ENCODE results near the gene RPL27A. TPM values are rescaled to one million over a fixed set of nuclear protein-coding genes. Genes with fewer than 3 reads are reported as not detected.

The RPL27A gene
- total RNA-seq, 4 donors from 2014 or later, result 462 to 843 (median 770) TPM

DNA sequence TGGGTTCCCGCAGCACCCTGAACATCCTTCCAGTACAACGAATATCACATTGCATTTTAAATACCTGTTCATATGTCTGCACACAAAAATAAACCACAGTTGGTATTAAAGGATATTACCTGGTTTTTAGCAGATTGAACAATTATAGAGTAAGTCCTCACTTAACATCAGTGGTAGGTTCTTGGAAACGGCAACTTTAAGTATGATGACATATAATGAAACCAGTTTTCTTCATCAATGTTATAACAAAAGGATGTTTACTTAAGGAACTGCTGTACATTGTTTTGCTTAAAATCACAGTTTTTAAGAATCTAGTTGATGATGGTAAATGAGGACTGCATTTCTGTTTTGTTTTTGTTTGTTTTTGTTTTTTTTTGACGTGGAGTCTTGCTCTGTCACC is 28.1 kb upstream of the RPL27A start:
- TF ChIP-seq POLR2A (IDR thresholded peaks at IDR 0.05) (no peak), EP300 (IDR thresholded peaks at IDR 0.05; ENCODE audit: low read depth) (no peak), POLR2AphosphoS5 (IDR thresholded peaks at IDR 0.05) (no peak)
- TF ChIP-seq, protein P1, sequence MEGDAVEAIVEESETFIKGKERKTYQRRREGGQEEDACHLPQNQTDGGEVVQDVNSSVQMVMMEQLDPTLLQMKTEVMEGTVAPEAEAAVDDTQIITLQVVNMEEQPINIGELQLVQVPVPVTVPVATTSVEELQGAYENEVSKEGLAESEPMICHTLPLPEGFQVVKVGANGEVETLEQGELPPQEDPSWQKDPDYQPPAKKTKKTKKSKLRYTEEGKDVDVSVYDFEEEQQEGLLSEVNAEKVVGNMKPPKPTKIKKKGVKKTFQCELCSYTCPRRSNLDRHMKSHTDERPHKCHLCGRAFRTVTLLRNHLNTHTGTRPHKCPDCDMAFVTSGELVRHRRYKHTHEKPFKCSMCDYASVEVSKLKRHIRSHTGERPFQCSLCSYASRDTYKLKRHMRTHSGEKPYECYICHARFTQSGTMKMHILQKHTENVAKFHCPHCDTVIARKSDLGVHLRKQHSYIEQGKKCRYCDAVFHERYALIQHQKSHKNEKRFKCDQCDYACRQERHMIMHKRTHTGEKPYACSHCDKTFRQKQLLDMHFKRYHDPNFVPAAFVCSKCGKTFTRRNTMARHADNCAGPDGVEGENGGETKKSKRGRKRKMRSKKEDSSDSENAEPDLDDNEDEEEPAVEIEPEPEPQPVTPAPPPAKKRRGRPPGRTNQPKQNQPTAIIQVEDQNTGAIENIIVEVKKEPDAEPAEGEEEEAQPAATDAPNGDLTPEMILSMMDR (IDR thresholded peaks at IDR 0.05), result no peak
- Histone ChIP-seq H3K27me3 (no peaks in the 10 kb centered on the region), H3K4me3 (no peak overlapping the region), H3K36me3 (no peaks in the 10 kb centered on the region), H3K9me3 (no peaks in the 10 kb centered on the region), H3K27ac (no peak overlapping the region), H3K4me1 (no peaks in the 10 kb centered on the region)
- no peak for DNase-seq
- in situ Hi-C loops (cut with MboI; ENCODE audit: low pct_ligation_motif_present in 1 of 4, low pct_unique_long_range_greater_than_20kb in 1 of 4, low sequenced_read_pairs in 3 of 4) (no loop called here), intact Hi-C loops (cut with DNase I; ENCODE audit: low total_unique reads) (no loop called here)
- WGBS, 2 donors (ENCODE audit: low coverage in 1 of 2), result 74 to 79% methylated on average over 4 of the region's 4 CpGs

DNA sequence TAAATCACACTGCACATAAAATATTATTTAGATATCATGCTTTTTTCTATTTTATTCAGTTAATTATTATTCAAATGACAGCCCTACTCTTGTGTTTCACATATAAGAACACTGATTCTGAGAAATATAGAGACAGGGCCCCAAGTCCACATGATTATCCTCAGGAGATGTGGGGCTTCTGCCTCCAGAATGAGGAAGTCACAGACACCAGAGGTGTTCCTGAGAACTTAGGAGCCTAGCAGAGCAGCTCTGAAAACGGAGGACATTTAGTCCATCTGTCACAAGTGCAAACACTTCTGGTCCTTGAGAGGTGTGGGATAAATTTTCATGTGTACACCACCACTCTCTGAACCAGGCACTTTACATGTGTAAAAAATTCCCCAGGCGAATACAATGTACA is 26.3 kb upstream of the RPL27A start:
- Histone ChIP-seq H3K9me3 (no peaks in the 10 kb centered on the region), H3K4me1 (no peaks in the 10 kb centered on the region), H3K27ac (no peak overlapping the region), H3K27me3 (no peaks in the 10 kb centered on the region), H3K36me3 (no peaks in the 10 kb centered on the region), H3K4me3 (no peak overlapping the region)
- TF ChIP-seq, protein P1 (IDR thresholded peaks at IDR 0.05), result no peak
- TF ChIP-seq POLR2A (IDR thresholded peaks at IDR 0.05) (no peak), EP300 (IDR thresholded peaks at IDR 0.05; ENCODE audit: low read depth) (no peak), POLR2AphosphoS5 (IDR thresholded peaks at IDR 0.05) (no peak)
- 92 to 94% methylated on average over 2 of the region's 2 CpGs for WGBS, 2 donors (ENCODE audit: low coverage in 1 of 2)
- in situ Hi-C loops (cut with MboI; ENCODE audit: low pct_ligation_motif_present in 1 of 4, low pct_unique_long_range_greater_than_20kb in 1 of 4, low sequenced_read_pairs in 3 of 4), result no loop called here
- intact Hi-C loops (cut with DNase I; ENCODE audit: low total_unique reads), result no loop called here
- no peak for DNase-seq

DNA sequence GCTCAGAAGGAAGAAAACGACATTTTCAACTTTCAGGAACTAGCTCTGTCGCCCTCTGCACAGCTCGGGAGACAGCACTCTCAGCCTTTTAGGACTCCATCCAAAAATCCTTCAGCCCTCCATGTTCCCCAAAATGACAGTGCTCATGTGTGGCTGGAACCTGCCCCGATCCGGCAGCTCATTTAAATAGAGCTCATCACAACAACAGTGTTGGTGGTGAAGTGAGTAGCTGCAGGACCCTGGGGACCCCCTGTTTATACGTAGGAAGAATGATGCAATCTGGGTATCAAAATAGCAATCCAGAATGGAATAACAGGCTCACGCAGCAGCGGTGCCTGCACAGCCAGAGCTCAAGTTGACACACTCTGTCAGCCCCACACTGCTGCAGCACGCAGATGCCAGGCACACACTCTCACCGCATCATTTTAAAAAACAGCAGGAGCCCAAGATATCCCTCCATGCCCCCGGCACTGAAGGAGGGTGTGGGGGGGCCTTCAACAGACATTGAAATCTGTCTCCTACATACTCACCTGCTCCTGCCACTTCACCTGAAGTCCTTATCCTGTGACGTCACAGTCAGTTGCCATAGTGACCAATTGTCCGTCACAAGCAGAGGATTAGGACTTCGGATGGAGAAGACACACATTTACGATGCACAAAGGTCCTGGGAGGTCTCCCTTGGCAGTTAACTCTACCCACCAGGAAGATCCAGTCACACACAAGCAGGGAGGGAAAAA is 24.1 kb upstream of the RPL27A start:
- Histone ChIP-seq H3K27ac (no peak overlapping the region), H3K4me1 (no peaks in the 10 kb centered on the region), H3K4me3 (no peak overlapping the region), H3K36me3 (no peaks in the 10 kb centered on the region), H3K27me3 (no peaks in the 10 kb centered on the region), H3K9me3 (no peaks in the 10 kb centered on the region)
- no peak for DNase-seq
- TF ChIP-seq POLR2A (IDR thresholded peaks at IDR 0.05) (no peak), EP300 (IDR thresholded peaks at IDR 0.05; ENCODE audit: low read depth) (no peak), POLR2AphosphoS5 (IDR thresholded peaks at IDR 0.05) (no peak)
- TF ChIP-seq, protein P1 (IDR thresholded peaks at IDR 0.05), result no peak
- WGBS, 2 donors (ENCODE audit: low coverage in 1 of 2), result 78% methylated on average over 15 of the region's 15 CpGs; no CpG with 5 or more reads in 1 of the 2 donors
- intact Hi-C loops (cut with DNase I; ENCODE audit: low total_unique reads), result no loop called here
- in situ Hi-C loops (cut with MboI; ENCODE audit: low pct_ligation_motif_present in 1 of 4, low pct_unique_long_range_greater_than_20kb in 1 of 4, low sequenced_read_pairs in 3 of 4), result no loop called here

DNA sequence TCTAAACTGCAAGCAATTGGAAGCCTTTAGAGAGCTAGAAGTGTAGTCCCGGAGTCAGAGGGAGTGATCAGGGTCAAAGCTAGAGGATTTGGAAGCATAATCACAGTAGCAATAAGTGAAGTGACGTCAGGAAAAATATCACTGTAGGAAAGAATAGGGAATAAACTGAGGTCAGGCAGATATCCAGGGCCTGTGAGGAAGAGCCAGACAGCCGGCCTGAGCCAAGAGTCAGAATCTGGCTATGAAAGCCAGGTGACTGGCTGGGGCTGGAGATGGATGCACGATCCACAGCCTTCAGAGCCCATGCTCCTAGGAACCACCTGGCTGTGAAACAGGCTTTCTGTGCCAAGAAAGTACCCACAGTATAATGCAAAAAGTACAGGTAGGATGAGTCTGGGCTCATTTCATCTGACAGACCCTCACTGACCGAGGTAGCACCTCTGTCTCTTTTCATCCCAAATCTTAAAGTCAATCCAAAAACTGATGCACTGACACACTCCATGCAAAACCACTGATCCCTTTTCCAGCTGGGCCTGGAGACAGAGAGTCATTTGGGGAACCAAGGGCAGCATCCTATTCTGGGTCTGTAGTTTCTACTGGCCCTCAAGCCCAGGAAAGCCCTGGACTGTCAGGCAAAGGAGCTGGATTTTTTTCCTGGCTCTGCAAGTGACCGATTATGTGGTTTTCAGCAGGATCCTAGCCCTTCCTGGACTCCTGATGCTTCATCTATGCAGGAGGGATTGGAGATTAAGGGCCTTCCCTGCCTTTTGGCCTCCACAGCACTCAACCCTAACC is 21.4 kb upstream of the RPL27A start:
- Histone ChIP-seq H3K9me3 (no peaks in the 10 kb centered on the region), H3K36me3 (no peaks in the 10 kb centered on the region), H3K4me1 (no peaks in the 10 kb centered on the region), H3K4me3 (no peak overlapping the region), H3K27ac (no peak overlapping the region), H3K27me3 (no peaks in the 10 kb centered on the region)
- in situ Hi-C loops (cut with MboI; ENCODE audit: low pct_ligation_motif_present in 1 of 4, low pct_unique_long_range_greater_than_20kb in 1 of 4, low sequenced_read_pairs in 3 of 4), result no loop called here
- intact Hi-C loops (cut with DNase I; ENCODE audit: low total_unique reads), result no loop called here
- no peak for DNase-seq
- WGBS, 2 donors (ENCODE audit: low coverage in 1 of 2), result 87 to 88% methylated on average over 2 to 6 of the region's 6 CpGs
- TF ChIP-seq POLR2AphosphoS5 (IDR thresholded peaks at IDR 0.05) (no peak), POLR2A (IDR thresholded peaks at IDR 0.05) (no peak), EP300 (IDR thresholded peaks at IDR 0.05; ENCODE audit: low read depth) (no peak)
- TF ChIP-seq, protein P1 (IDR thresholded peaks at IDR 0.05), result no peak

Data from transverse colon (tissue), 4 donors.